Urinary bladder (tissue), 4 donors: Measurements from ENCODE around the gene CNTNAP2. TPM values are rescaled to one million over a fixed set of nuclear protein-coding genes. Genes with fewer than 3 reads are reported as not detected.

Source experiments
- DNase-seq: peaks from one replicate; pipeline ENCODE4 v3.0.0-alpha.2; 2015; ENCODE audit errors: extremely low spot score
- H3K27ac ChIP-seq: one replicate; pipeline ENCODE4 v1.5.1; 2013; ENCODE audit warnings: low read depth, mild to moderate bottlenecking, moderate library complexity
- H3K36me3 ChIP-seq: one replicate; pipeline ENCODE4 v1.6.1; 2013; ENCODE audit warnings: mild to moderate bottlenecking, moderate library complexity; ENCODE audit not compliant: insufficient read depth
- H3K4me1 ChIP-seq: one replicate; pipeline ENCODE4 v1.6.1; 2013; ENCODE audit warnings: mild to moderate bottlenecking, moderate library complexity; ENCODE audit not compliant: insufficient read depth
- H3K4me3 ChIP-seq: one replicate; pipeline ENCODE4 v1.5.1; 2013; ENCODE audit warnings: low read depth, low read length
- WGBS: extraction: QIAGEN DNeasy Blood & Tissue Kit; methylation state at CpG from one replicate; pipeline ENCODE4 v1.1.7; 2013; 5-methylcytosine and 5-hydroxymethylcytosine counted together
- polyA plus RNA-seq: library from polyadenylated mRNA; stranded (reverse); fragments of 200-250 nt; gene quantifications from one replicate; pipeline ENCODE4 v1.2.3, GENCODE V29; 2013
- total RNA-seq: library from RNA; depleted of rRNA; stranded (reverse); fragments of >200 nt; gene quantifications from one replicate; pipeline ENCODE4 v1.2.3, GENCODE V29; 2014
- donor health status: healthy with polysubstance abuse.
- donor health status: healthy.

CNTNAP2 gene
- total and polyA plus RNA-seq, 2 donors, result 0.28 to 23.3 TPM

GRCh38 chr7:146728141-146728540, 611.5 kb downstream of the CNTNAP2 start:
- no peaks in the 10 kb centered on the region for H3K36me3 ChIP-seq
- WGBS, result 93% methylated on average over 5 of the region's 5 CpGs

GRCh38 chr7:146728611-146729010, 612.0 kb downstream of the CNTNAP2 start:
- 51% methylated on average over 4 of the region's 4 CpGs for WGBS
- no peak for DNase-seq
- H3K27ac ChIP-seq, result no peak overlapping the region
- no peaks in the 10 kb centered on the region for H3K36me3 ChIP-seq
- H3K4me3 ChIP-seq, result no peak overlapping the region
- no peaks in the 10 kb centered on the region for H3K4me1 ChIP-seq

More at GRCh38 chr7:146728141-146728540, 611.5 kb downstream of the CNTNAP2 start:
- Histone ChIP-seq H3K4me3 (no peak overlapping the region), H3K4me1 (no peaks in the 10 kb centered on the region), H3K27ac (no peak overlapping the region)
- no peak for DNase-seq

GRCh38 chr7:146731185-146731584, 614.6 kb downstream of the CNTNAP2 start:
- Histone ChIP-seq H3K36me3 (no peaks in the 10 kb centered on the region), H3K27ac (no peak overlapping the region), H3K4me1 (no peaks in the 10 kb centered on the region), H3K4me3 (no peak overlapping the region)
- WGBS, result 88% methylated on average over 4 of the region's 4 CpGs
- DNase-seq, result no peak

- 47% methylated on average over 2 of the region's 2 CpGs for WGBS
- Histone ChIP-seq H3K36me3 (no peaks in the 10 kb centered on the region), H3K27ac (no peak overlapping the region), H3K4me3 (no peak overlapping the region), H3K4me1 (no peaks in the 10 kb centered on the region)
- DNase-seq, result no peak
Observed at GRCh38 chr7:146735992-146736391, 619.4 kb downstream of the CNTNAP2 start.

GRCh38 chr7:146736446-146737190, 620.0 kb downstream of the CNTNAP2 start:
- no peak for DNase-seq
- Histone ChIP-seq H3K4me3 (no peak overlapping the region), H3K4me1 (no peaks in the 10 kb centered on the region), H3K27ac (no peak overlapping the region), H3K36me3 (no peaks in the 10 kb centered on the region)
- WGBS, result 78% methylated on average over 5 of the region's 5 CpGs

- WGBS, result 93% methylated on average over 1 of the region's 1 CpG
- Histone ChIP-seq H3K4me3 (no peak overlapping the region), H3K27ac (no peak overlapping the region), H3K36me3 (no peaks in the 10 kb centered on the region), H3K4me1 (no peaks in the 10 kb centered on the region)
- no peak for DNase-seq
Observed at GRCh38 chr7:146740039-146740438, 623.4 kb downstream of the CNTNAP2 start.

GRCh38 chr7:146741911-146742310, 625.3 kb downstream of the CNTNAP2 start:
- Histone ChIP-seq H3K36me3 (no peaks in the 10 kb centered on the region), H3K4me1 (no peaks in the 10 kb centered on the region), H3K27ac (no peak overlapping the region), H3K4me3 (no peak overlapping the region)
- no peak for DNase-seq

- no peak overlapping the region for H3K4me3 ChIP-seq
- 60% methylated on average over 1 of the region's 1 CpG for WGBS
- no peaks in the 10 kb centered on the region for H3K36me3 ChIP-seq
- no peak overlapping the region for H3K27ac ChIP-seq
- DNase-seq, result no peak
- no peaks in the 10 kb centered on the region for H3K4me1 ChIP-seq
Observed at GRCh38 chr7:146754385-146754784, 637.8 kb downstream of the CNTNAP2 start.

GRCh38 chr7:146755585-146755984, 639.0 kb downstream of the CNTNAP2 start:
- Histone ChIP-seq H3K4me3 (no peak overlapping the region), H3K36me3 (no peaks in the 10 kb centered on the region), H3K4me1 (no peaks in the 10 kb centered on the region), H3K27ac (no peak overlapping the region)
- WGBS, result 77% methylated on average over 2 of the region's 2 CpGs
- no peak for DNase-seq

GRCh38 chr7:146764458-146764857, 647.9 kb downstream of the CNTNAP2 start:
- no peaks in the 10 kb centered on the region for H3K36me3 ChIP-seq
- DNase-seq, result no peak
- H3K4me1 ChIP-seq, result no peaks in the 10 kb centered on the region
- no peak overlapping the region for H3K4me3 ChIP-seq
- WGBS, result 49% methylated on average over 3 of the region's 3 CpGs
- no peak overlapping the region for H3K27ac ChIP-seq

- Histone ChIP-seq H3K4me1 (no peaks in the 10 kb centered on the region), H3K36me3 (no peaks in the 10 kb centered on the region), H3K4me3 (no peak overlapping the region), H3K27ac (no peak overlapping the region)
- 71% methylated on average over 3 of the region's 3 CpGs for WGBS
- DNase-seq, result no peak
Observed at GRCh38 chr7:146768957-146769356, 652.4 kb downstream of the CNTNAP2 start.

- 72% methylated on average over 5 of the region's 5 CpGs for WGBS
- Histone ChIP-seq H3K4me3 (no peak overlapping the region), H3K4me1 (no peaks in the 10 kb centered on the region), H3K27ac (no peak overlapping the region), H3K36me3 (no peaks in the 10 kb centered on the region)
- DNase-seq, result no peak
Observed at GRCh38 chr7:146772601-146773000, 656.0 kb downstream of the CNTNAP2 start.

GRCh38 chr7:146773506-146773905, 656.9 kb downstream of the CNTNAP2 start:
- Histone ChIP-seq H3K36me3 (no peaks in the 10 kb centered on the region), H3K4me3 (no peak overlapping the region), H3K4me1 (no peaks in the 10 kb centered on the region), H3K27ac (no peak overlapping the region)
- 92% methylated on average over 5 of the region's 5 CpGs for WGBS
- DNase-seq, result no peak

GRCh38 chr7:146781352-146782116, 664.9 kb downstream of the CNTNAP2 start:
- Histone ChIP-seq H3K27ac (no peak overlapping the region), H3K4me3 (no peak overlapping the region), H3K4me1 (no peaks in the 10 kb centered on the region), H3K36me3 (no peaks in the 10 kb centered on the region)
- 85% methylated on average over 12 of the region's 12 CpGs for WGBS
- DNase-seq, result no peak
